Jurkat, Clone E6-1 (cell line): ENCODE measurements around the gene CALR.
"Not testable (repeated sequence)": the region's sequence is repeated elsewhere in the genome, so short reads cannot be mapped to it uniquely, and the experiment has no call there.

Source experiments
- DNase-seq: peaks from one replicate; pipeline ENCODE4 v3.0.0-alpha.2; 2011; ENCODE audit warnings: low read depth, low spot score
- H3K4me3 ChIP-seq: 2 replicates; pipeline ENCODE4 v1.5.1; 2011; ENCODE audit warnings: mild to moderate bottlenecking, low read length, control low read depth, moderate library complexity

CALR gene

GRCh38 chr19:12970070-12970820 is 31.8 kb downstream of the CALR start:
- no peak for DNase-seq
- H3K4me3 ChIP-seq = no peak overlapping the region

DNA sequence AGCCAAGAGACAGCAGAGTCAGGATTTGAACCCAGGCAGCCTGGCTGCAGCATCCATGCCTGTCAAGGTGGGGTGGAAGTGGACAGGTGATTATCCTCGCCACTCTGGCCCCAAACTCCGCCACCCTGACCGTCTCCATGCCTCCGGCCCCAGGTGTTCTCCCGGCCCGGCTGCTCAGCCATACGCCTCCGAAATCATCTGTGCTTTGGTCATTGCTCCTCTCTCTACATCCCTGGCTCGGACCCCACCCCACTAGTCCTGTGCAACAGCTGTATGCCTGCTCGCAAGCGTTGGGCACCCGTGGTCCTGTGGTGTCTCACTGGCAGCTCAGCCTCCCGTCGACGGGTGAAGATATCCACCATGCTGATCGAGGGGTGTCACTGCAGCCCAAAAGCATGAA is 34.8 kb downstream of the CALR start:
- no peak for DNase-seq
- no peak overlapping the region for H3K4me3 ChIP-seq

GRCh38 chr19:12974301-12975220 is 36.2 kb downstream of the CALR start:
- H3K4me3 ChIP-seq = no peak overlapping the region
- no peak for DNase-seq

DNA sequence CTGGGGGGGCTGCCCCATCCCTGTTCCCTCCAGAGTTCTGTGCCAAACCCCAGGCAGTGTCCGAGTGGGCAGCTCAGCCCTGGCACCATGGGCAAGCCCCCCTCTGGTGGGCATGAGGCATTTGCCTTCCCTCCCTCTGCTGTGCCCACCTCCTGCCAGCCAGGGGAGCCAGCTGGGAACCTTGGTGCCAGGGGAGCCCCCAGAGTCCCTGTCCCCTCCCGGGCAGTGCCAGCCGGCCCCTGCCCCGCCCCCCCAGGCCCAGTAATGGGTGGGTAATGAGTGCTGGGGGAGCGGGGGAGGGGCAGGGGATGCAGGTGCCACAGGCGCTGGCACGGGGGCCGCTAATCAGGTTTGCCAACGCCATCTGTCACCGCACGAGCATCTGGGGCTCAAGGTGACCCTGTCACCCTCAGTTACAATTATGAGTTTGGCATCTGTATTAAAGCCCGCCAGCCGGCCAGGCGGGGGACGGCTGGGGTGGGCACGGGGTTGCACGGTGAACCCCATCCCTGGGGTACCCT is 36.9 kb downstream of the CALR start:
- H3K4me3 ChIP-seq = no peak overlapping the region
- DNase-seq = no peak

GRCh38 chr19:12976109-12976508 is 37.7 kb downstream of the CALR start:
- not testable (repeated sequence) for DNase-seq, H3K4me3 ChIP-seq

GRCh38 chr19:12979974-12980373 is 41.6 kb downstream of the CALR start:
- no peak overlapping the region for H3K4me3 ChIP-seq
- no peak for DNase-seq

DNA sequence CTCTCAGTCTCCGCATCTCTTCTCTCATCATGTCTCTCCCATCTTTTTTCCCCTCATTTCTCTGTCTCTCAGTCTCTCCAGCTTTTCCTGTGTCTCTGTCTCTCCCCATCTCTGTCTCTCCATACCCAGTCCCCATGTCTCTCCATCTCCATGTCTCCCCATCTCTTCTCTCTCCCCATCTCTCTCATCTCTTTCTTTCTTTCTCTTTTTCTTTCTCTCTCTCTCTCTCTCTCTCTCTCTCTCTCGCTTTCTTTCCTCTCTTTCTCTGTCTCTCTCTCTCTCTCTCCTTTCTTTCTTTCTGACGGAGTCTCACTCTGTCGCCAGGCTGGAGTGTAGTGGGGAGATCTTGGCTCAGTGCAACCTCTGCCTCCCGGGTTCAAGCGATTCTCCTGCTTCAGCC is 44.2 kb downstream of the CALR start:
- no peak for DNase-seq
- H3K4me3 ChIP-seq = no peak overlapping the region

GRCh38 chr19:12983091-12983490 is 44.7 kb downstream of the CALR start:
- peak overlapping the region; percentile 41 for H3K4me3 ChIP-seq

DNA sequence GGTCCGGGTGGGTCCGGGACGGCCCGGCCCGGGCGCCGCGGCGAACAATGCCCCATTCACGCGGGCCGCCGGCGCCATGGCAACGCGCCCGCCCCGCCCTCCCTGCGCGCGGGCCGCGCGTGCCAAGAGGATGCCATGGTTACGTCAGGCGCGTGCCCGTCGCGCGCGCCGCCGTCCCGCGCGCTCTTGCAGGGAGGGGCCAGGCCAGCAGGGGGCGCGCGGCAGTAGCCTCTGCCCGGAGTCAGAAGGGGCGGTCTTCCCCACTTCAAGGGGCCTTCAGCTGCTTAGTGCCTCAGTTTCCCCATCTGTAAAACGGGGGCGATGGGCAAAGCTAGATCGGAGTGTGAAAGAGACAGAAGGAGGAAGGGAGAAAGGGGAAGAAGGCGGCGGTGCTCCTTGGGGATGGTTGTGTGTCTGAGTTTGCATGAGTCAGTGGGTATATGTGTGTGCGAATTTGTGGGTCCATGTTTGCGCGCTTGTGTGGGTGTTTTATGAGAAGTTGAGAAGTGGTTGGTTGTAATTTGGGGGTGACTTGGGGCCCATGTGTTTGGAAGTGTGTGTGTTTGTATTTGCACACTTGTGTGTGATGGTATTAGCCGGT is 45.2 kb downstream of the CALR start:
- peak overlapping the region; percentile 41 for H3K4me3 ChIP-seq

More at GRCh38 chr19:12983091-12983490, 44.7 kb downstream of the CALR start:
- no peak for DNase-seq

DNA sequence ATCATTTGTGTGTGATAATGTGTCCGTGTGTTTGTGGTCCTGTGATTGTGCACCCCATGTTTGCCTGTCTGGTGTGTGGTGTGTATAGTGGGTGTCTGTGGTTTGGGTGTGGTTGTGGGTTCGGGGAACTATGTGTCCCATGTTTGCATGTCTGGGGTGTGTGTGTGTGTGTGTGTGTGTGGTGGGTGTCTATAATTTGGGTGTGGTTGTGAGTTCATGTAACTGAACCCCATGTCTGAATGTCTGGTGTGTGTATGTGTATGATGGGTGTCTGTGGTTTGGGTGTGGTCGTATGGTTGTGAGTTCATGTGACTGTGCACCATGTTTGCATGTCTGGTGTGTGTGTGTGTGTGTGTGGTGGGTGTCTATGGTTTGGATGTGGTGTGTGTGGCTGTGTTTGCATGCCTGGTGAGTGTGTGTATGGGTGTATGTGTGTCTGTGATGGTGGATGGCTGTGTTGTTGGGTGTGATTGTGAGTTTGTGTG is 45.8 kb downstream of the CALR start:
- DNase-seq = no peak
- no peak overlapping the region for H3K4me3 ChIP-seq

More for the DNA sequence above, 45.2 kb downstream of the CALR start:
- DNase-seq = peak; percentile 60

- H3K4me3 ChIP-seq = no peak overlapping the region
- no peak for DNase-seq
Observed at GRCh38 chr19:12984683-12985048, 46.3 kb downstream of the CALR start.

GRCh38 chr19:12985049-12985776 is 46.8 kb downstream of the CALR start:
- no peak for DNase-seq
- no peak overlapping the region for H3K4me3 ChIP-seq

- no peak overlapping the region for H3K4me3 ChIP-seq
- no peak for DNase-seq
Observed at GRCh38 chr19:12986726-12987125, 48.3 kb downstream of the CALR start.

DNA sequence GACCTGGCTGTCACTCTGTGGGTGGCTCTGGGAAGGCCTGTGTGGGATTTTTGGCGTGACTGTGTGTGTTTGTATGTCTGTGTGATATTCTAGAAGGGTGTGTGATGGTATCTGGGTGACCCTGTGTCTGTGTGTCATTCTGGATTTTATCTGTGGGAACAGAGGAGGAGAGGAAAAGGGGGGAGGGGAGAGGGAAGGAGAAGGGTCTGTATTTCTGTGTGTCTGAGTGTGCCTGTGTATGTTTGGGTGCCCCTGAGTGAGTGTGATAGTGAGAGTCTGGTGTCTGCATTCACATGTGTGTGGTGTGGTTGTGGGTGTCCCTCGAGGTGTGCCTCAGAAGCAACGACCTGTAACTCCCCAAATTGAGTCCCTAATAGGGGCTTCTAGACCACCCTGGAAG is 48.8 kb downstream of the CALR start:
- DNase-seq = no peak
- no peak overlapping the region for H3K4me3 ChIP-seq

DNA sequence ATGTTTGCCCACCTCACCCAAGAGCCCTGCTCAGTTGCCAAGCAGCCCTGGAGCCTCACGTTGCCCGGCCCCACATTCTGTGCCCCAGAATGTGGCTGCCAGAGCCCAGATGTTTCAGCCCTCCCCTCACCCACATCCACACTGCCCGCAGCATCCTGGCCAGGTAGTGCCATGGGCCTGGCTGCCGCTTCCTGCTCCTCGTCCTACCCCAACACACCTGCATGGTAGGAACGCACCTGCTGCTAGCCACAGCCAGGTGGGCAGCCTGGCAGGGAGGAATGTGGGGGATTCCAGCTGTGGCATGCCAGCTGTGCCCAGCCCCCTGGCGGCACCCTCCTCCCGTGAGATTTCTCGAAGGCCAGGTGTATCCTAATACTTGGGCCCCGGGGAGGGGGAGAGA is 49.4 kb downstream of the CALR start:
- H3K4me3 ChIP-seq = no peak overlapping the region
- no peak for DNase-seq

DNA sequence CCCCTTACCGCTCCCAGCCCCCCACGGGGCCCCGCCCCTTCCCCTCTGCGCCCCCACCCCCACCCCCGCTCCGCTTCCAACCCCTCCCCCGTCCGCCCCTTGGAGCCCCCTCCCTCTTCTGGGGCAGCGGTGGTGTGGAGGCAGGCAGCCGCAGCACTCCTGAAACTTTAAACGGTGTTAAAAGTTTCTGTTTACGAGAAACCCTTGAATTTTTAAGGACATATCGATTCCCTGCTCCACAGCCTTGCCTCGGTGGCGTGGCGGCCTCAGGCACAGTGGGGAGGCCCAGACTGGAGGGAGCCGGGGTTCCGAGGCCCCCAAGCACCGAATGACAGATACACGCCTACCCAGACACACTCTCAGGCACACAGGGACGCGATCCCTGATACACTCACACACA is 52.0 kb downstream of the CALR start:
- no peak overlapping the region for H3K4me3 ChIP-seq
- no peak for DNase-seq

DNA sequence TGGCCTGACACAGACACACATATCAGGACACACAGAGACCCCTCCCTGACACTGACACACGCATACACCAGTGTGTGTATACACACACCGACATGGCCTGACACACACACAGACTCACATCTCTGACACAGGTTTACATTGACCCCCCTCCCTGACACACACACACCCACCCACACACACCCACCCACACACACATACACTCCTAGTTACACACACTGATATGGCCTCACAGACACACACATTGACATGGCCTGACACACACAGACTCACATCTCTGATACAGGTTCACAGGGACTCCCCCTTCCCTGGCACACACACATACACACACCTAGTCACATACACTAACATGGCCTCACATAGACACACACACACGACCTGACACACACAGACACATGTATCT is 52.4 kb downstream of the CALR start:
- DNase-seq = no peak

DNA sequence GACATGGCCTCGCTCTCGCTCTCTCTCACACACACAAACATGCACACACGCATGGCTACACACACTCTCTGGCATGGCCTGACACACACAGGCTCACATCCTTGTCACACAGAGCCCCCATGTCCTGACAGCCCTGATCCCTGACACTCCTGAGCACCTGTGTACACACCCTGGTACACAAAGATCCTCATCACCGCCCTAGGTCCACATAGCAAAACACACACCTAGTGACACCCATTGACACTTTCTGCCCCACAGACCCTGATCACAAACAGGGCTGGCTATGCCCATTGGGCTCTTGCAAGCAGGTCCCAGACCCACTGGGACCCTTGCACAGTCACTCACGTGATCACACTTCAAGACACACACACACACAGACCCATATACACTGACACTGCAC is 52.9 kb downstream of the CALR start:
- DNase-seq = no peak

More for the DNA sequence above, 52.4 kb downstream of the CALR start:
- no peak overlapping the region for H3K4me3 ChIP-seq

GRCh38 chr19:12992729-12993128 is 54.3 kb downstream of the CALR start:
- DNase-seq = no peak
- H3K4me3 ChIP-seq = no peak overlapping the region

More for the DNA sequence above, 52.9 kb downstream of the CALR start:
- no peak overlapping the region for H3K4me3 ChIP-seq
